RWPE1 (cell line): ENCODE data around the gene PRR18.

Source experiments
- CTCF ChIA-PET: fragments of 350-600 bp; sonication (Branson Sonifier 250); formaldehyde crosslinking; extraction: SDS; loops from one replicate; lab custom pipeline; 2021; lab: Yijun Ruan, JAX
- POLR2A ChIA-PET: fragments of 400-600 bp; formaldehyde crosslinking; extraction: SDS; loops from one replicate; lab custom pipeline; 2020; ENCODE audit warnings: antibody characterized with exemption; ENCODE audit not compliant: low non-redundant PET; lab: Yijun Ruan, JAX
- DNase-seq: peaks from one replicate; pipeline ENCODE4 v3.0.0; 2012; ENCODE audit warnings: low spot score
- H3K27ac ChIP-seq: fragments of 450-650 bp; 2 replicates; pipeline ENCODE4 v1.5.1; 2017
- CTCF ChIP-seq: fragments of 450-650 bp; conservative IDR thresholded peaks from 2 replicates; pipeline ENCODE4 v1.5.1; 2017; ENCODE audit warnings: low read depth, mild to moderate bottlenecking

The PRR18 gene

GRCh38 chr6:166343150-166343487, 34.9 kb upstream of the PRR18 start:
- ChIA-PET CTCF (no interaction called here), POLR2A (no interaction called here)
- peak overlapping the region; percentile 74; the same call in 1 of the 2 replicates for H3K27ac ChIP-seq
- no peak for DNase-seq
- no peak for TF ChIP-seq CTCF

GRCh38 chr6:166342349-166343149, 34.4 kb upstream of the PRR18 start, which contains the start of gene SFT2D1:
TSS of gene SFT2D1 (minus strand) at chr6:166342545. CDS start at chr6:166342481, 64 bp downstream.
- no peak for TF ChIP-seq CTCF
- peak within 1 kb of the TSS; percentile 74 for H3K27ac ChIP-seq
- ChIA-PET CTCF (no interaction called here), POLR2A (no interaction called here)
- peak; percentile 78 for DNase-seq

GRCh38 chr6:166341977-166342348, 33.8 kb upstream of the PRR18 start:
- DNase-seq, result no peak
- H3K27ac ChIP-seq, result peak overlapping the region; percentile 74
- TF ChIP-seq CTCF, result no peak
- POLR2A ChIA-PET, result no interaction called here
- CTCF ChIA-PET, result no interaction called here

GRCh38 chr6:166341464-166341863, 33.3 kb upstream of the PRR18 start:
- ChIA-PET POLR2A (no interaction called here), CTCF (no interaction called here)
- TF ChIP-seq CTCF, result no peak
- DNase-seq, result no peak
- no peak overlapping the region for H3K27ac ChIP-seq

GRCh38 chr6:166338854-166339253, 30.7 kb upstream of the PRR18 start:
- no peak for DNase-seq
- POLR2A ChIA-PET, result no interaction called here
- CTCF ChIA-PET, result no interaction called here
- no peak for TF ChIP-seq CTCF
- no peak overlapping the region for H3K27ac ChIP-seq

DNA sequence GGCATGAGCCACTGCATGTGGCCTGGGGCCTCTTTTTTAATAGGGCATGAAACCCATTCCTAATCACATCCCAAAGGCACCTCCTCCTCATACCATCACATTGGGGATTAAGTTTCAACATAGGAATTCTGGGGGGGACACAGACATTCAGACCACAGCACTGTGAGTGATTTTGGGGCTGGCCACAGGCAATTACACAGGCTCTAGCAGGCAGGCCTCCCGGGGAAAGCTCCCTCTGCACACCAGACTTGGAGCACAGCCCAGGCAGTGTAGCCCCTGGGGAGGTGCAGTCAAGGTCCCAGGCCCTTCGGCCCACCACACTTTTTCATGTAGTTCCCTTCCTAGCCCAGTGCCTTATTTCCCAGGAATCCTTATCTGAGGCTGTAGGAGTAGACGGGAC, 28.7 kb upstream of the PRR18 start:
- H3K27ac ChIP-seq, result no peak overlapping the region
- DNase-seq, result no peak
- POLR2A ChIA-PET, result no interaction called here
- CTCF ChIA-PET, result interaction anchor here (0.7 kb wide), 1 partner anchor 22 kb away, joined by 3 read pairs; no protein-coding TSS in a partner anchor
- no peak for TF ChIP-seq CTCF
